ENCODE data around the gene ZBTB21.
A peak's percentile ranks its signal among the peaks of the same experiment; 100 is the strongest.

ZBTB21 gene

DNA sequence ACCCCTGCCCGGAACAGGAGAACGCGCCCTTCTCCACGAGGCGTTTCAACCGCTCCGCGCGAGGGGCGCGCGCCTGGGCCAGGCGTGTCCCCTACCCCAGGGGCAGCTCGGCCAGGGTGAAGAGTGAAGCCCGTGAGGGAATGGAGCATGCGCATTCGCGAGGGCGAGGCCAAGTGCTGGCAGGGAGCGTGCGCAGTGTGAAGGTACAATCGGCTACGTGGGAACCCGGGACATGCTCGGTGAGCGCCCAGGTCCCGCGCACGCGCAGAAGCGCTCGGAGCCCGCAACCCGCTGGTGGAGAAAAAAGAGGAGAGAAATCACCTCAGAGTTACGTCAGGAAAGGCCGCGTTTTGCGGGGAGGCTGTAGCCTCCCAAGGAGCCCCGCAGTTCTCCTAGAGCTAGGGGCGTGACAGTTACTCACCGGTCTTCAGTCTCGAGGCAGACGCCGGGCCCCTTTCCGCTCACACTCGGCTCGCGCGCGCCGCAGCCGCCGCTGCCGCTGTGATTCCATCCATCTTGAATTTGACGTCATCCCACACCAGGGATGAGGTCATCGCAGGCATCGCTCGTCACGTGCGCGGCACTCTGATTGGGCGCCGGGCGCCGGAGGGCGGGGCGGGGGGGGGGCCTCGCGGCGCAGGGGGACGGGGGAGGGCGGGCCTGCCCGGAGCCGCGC is at the start of gene ZBTB21:
ZBTB21 (minus strand) TSS at position 530 of the 676 bp plus-strand sequence. CDS start 16,265 bp downstream, outside the sequence.
- peak; percentile 99 for DNase-seq (ENCODE audit: low spot score)

DNA sequence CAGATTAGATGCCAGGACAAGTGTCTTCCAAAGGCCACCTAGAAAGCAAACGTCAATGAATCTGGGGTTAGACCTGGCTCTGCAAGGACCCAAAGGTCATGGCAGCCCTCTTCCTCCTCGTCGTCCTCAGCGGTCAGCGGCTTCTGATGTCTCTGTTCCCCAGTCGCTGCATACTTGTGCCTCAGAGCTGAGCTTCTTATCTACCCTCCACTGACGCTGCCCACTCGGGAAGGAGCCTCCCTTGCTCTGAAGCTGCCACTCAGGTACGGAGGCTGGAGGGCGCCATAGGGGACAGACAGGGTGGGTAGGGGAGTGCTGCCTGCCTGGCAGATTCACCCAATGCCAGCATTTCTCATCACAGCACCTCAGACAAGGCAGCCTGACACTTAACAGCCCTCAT is 49.6 kb upstream of the ZBTB21 start:
- DNase-seq (ENCODE audit: low spot score): no peak

- no peak for DNase-seq (ENCODE audit: low spot score)
These were observed 49.0 kb upstream of the ZBTB21 start for GRCh38 chr21:42059141-42059540.

DNA sequence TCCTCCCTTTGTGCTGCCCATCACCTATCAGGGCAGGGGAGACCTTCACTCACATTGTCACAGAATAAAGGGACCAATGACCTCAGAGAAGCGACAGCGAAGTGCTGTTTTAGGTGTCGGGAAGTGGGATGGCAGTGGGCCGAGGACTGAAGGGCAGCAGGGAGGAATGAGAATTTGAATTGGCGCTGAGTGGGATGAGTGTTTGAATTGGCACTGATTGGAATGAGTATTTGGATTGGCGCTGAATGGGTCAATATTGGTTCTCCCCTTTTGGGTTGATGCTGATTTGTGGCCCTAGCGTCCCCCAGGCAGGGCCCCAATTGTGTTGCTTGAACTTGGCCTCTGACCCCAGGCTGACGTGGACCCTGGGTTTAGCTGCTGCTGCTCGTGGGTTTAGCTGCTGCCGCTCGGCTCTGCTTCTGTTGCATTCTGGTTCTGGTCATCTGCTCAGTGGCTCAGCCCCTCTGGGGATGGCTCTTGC is 48.5 kb upstream of the ZBTB21 start:
- no peak for DNase-seq (ENCODE audit: low spot score)

DNA sequence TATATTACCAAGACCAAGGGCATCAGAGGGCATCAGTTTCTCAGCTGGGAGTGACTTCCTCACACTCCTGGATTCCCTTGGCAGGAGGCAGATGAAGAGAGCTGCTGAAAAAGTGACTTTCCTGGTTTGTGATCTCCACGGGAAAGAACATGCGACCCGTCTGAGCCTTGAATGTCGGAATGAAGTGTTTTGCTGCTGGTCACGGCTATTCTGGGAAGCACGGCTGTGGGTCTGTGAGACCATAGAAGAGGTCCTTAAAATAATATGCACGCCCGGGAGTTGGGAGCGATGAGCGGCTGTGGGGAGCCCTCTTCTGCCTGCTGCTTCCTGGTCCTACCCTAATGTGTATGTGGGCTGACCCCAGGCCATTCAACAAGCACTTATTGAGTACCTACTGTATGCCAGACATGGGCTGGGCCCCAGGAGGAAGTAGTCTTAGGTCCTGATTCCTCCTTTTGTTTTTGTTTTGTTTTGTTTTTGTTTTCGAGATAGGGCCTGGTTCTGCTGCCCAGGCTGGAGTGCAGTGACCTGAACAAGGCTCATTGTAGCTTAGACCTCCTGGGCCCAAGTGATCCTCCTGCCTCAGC is 47.8 kb upstream of the ZBTB21 start:
- no peak for DNase-seq (ENCODE audit: low spot score)

GRCh38 chr21:42056996-42057689 is 47.0 kb upstream of the ZBTB21 start:
- no peak for DNase-seq (ENCODE audit: low spot score)

DNA sequence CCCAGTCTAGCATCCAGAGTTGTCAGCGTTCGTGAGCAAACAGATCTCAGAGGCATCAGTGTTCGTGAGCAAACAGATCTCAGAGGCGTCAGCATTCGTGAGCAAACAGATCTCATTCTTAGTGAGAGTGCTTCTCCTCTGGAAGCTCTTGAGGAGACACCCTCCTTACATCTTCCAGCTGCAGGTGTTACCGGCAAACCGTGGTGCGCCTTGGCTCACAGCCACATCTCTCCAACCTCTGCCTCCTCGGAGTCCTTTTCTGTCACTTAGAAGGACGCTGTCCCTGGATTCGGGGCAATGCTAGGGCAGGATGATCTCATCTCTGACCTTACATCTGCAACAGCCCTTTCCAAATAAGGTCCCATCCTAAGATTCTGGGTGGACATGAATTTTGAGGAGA is 46.3 kb upstream of the ZBTB21 start:
- DNase-seq (ENCODE audit: low spot score): no peak

GRCh38 chr21:42055425-42055824 is 45.3 kb upstream of the ZBTB21 start:
- DNase-seq (ENCODE audit: low spot score): no peak

- DNase-seq (ENCODE audit: low spot score): no peak
These were observed 41.6 kb upstream of the ZBTB21 start for GRCh38 chr21:42051788-42052187.

DNA sequence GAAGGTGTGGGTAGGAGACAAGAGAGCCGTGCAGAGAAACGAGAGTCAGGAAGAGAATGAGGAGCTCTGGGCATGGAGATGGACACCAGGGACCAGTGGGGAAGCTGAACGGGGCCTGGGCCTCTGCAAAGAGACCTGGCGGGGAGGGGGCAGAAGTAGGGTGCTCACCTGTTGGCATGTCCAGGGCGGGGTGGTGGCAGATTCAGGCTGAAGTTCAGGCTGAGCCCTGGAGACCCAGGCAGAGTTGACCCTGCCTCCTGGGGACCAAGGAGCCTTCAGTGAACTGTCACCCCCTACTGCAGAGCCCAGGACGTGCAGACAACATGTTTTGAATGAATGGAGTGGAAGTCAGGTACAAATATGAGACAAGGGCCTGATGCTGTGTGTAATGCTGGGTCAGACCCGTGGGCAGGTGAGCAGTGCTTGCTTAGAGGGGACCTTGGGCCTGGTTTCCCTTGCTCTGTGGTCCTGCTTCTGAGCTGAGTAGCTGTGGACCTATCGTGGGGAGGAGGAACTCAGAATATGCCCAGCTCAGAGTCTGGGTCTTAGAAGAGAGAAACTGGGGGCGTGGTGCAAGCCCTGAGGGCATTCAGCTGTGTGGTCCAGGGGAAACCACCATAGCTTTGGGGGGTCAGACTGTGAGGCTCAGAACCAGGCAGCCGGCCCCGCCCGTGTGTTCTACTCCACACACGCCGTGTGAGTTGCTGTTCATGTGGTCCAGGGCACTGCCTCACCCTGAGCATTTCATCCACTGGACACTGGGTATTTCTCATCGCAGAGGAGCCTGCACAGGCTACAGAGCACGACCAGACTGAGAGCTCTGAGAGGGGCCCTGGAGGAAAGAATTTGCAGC is 39.6 kb upstream of the ZBTB21 start:
- DNase-seq (ENCODE audit: low spot score): no peak

GRCh38 chr21:42048870-42049577 is 38.9 kb upstream of the ZBTB21 start:
- no peak for DNase-seq (ENCODE audit: low spot score)

- DNase-seq (ENCODE audit: low spot score): no peak
These were observed 37.9 kb upstream of the ZBTB21 start for GRCh38 chr21:42047821-42048613.

- DNase-seq (ENCODE audit: low spot score): no peak
These were observed 34.8 kb upstream of the ZBTB21 start for GRCh38 chr21:42044871-42045495.

GRCh38 chr21:42043961-42044360 is 33.8 kb upstream of the ZBTB21 start:
- no peak for DNase-seq (ENCODE audit: low spot score)

DNA sequence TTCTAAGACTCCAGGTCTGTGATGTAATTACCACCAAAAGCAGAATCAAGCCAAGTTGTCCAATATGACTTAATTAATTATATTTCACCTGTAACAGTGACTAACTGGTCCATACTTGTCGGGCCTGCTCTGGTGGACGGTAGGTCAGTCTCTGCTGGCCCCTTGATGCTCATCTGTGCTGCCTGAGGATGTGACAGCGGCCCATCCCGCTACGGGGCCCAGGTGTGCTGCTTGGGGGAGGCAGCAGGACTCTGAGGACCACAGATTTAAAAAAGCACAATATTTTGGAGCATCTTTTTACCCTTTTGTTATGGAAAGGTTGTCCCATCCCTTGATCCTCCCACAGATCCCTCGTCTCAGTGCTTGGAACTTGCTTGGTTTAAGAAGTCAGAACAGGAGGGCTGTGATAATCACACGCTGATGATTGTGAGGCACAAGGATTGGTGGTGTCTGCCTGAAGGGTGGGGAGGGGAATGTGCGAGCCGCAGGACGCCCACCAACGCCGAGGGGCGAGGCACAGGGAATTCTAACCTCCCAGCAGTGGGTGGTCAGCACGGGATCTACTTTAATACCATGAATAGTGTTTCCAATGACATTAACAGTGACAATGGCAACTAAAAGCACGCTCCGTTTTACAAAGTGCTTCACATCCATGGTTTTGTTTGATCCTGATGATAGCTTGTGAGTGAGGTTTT is 33.2 kb upstream of the ZBTB21 start:
- no peak for DNase-seq (ENCODE audit: low spot score)

GRCh38 chr21:42042651-42043050 is 32.5 kb upstream of the ZBTB21 start:
- no peak for DNase-seq (ENCODE audit: low spot score)

DNA sequence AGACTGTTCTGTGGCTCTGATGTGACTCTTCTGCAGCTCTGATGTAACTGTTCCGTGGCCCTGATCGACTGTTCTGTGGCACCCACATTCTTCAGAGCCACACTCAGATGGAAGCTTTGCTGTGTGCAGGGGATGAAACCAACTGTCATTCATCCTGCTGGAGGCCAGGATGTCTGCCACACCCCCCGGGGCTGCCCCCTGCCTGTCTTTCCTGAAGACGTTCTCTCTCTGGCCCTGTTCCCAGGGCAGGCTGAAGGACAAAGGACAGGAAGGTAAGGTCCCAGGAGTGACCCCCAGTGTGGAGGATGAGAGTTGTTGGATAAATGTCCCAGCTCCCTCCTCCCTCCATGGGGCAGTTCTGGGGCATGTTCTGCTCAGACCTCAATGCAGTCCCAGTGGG is 31.6 kb upstream of the ZBTB21 start:
- DNase-seq (ENCODE audit: low spot score): no peak

- DNase-seq (ENCODE audit: low spot score): no peak
These were observed 31.1 kb upstream of the ZBTB21 start for GRCh38 chr21:42041246-42041645.

- DNase-seq (ENCODE audit: low spot score): no peak
These were observed 30.4 kb upstream of the ZBTB21 start for GRCh38 chr21:42040411-42041180.

All from activated CD4-positive, alpha-beta T cell treated with anti-CD3 and anti-CD28 coated beads, Interleukin-2, Interleukin-4, amounts not matched to agents 100 ng/mL and 50 ng/mL, durations not matched to agents 16 hours and 8 hours (primary cell).